CD4-positive, alpha-beta memory T cell (primary cell): ENCODE measurements around the gene C2CD2. TPM values are rescaled to one million over a fixed set of nuclear protein-coding genes. Genes with fewer than 3 reads are reported as not detected.

Experiments
- CTCF ChIA-PET: fragments of 350-600 bp; sonication (Branson Sonifier 250); formaldehyde crosslinking; loops from one replicate; lab custom pipeline; 2021; ENCODE audit warnings: inconsistent platforms; ENCODE audit not compliant: partially characterized antibody; lab: Charles Lee
- POLR2A ChIA-PET: fragments of 350-600 bp; sonication (Branson Sonifier 250); formaldehyde crosslinking; loops from one replicate; lab custom pipeline; 2021; ENCODE audit not compliant: partially characterized antibody; lab: Charles Lee
- DNase-seq, 5 donors: peaks; one replicate each; pipeline versions ENCODE4 v3.0.0 to v3.0.0-alpha.2; 2020 to 2022; ENCODE audit warnings: mixed read lengths in 1 of 5
- H3K27ac ChIP-seq: one replicate; pipeline ENCODE4 v1.7.0; 2013; ENCODE audit warnings: low read depth, low read length
- H3K27me3 ChIP-seq: 2 replicates; pipeline ENCODE4 v1.7.0; 2013; ENCODE audit warnings: mild to moderate bottlenecking, low read length, moderate library complexity; ENCODE audit not compliant: insufficient read depth
- H3K36me3 ChIP-seq: 2 replicates; pipeline ENCODE4 v1.7.0; 2013; ENCODE audit warnings: mild to moderate bottlenecking, low read length, moderate library complexity; ENCODE audit not compliant: insufficient read depth
- H3K4me1 ChIP-seq: 2 replicates; pipeline ENCODE4 v1.7.0; 2013; ENCODE audit warnings: mild to moderate bottlenecking, low read length, moderate library complexity; ENCODE audit not compliant: insufficient read depth
- H3K4me3 ChIP-seq, 2 donors: one replicate each; pipeline ENCODE4 v1.7.0; 2013; ENCODE audit warnings: low read length in 2 of 2, mild to moderate bottlenecking in 1 of 2
- H3K9me3 ChIP-seq, 2 donors: one replicate each; pipeline ENCODE4 v1.7.0; 2013; ENCODE audit warnings: low read length in 2 of 2, control low read depth in 1 of 2; ENCODE audit not compliant: control insufficient read depth in 1 of 2
- H3K27ac Mint-ChIP-seq, 7 donors: one replicate each; pipeline ENCODE4 v1.8.0; 2020 to 2021; ENCODE audit warnings: mixed read lengths in 7 of 7, mild to moderate bottlenecking in 6 of 7, inconsistent platforms in 3 of 7, moderate library complexity in 3 of 7
- H3K27me3 Mint-ChIP-seq, 2 donors: one replicate each; pipeline ENCODE4 v1.8.0; 2020 to 2021; ENCODE audit warnings: mixed read lengths in 2 of 2
- H3K36me3 Mint-ChIP-seq, 2 donors: one replicate each; pipeline ENCODE4 v1.8.0; 2020 to 2021; ENCODE audit warnings: mixed read lengths in 2 of 2, inconsistent platforms in 1 of 2, mild to moderate bottlenecking in 1 of 2
- H3K4me1 Mint-ChIP-seq, 4 donors: one replicate each; pipeline ENCODE4 v1.8.0; 2020 to 2021; ENCODE audit warnings: mixed read lengths in 4 of 4, mild to moderate bottlenecking in 1 of 4
- H3K4me3 Mint-ChIP-seq, 8 donors: one replicate each; pipeline ENCODE4 v1.8.0; 2020 to 2021; ENCODE audit warnings: mixed read lengths in 8 of 8, mild to moderate bottlenecking in 7 of 8, moderate library complexity in 6 of 8, inconsistent platforms in 3 of 8
- H3K9me3 Mint-ChIP-seq, 8 donors: one replicate each; pipeline ENCODE4 v1.8.0; 2020 to 2021; ENCODE audit warnings: mixed read lengths in 8 of 8, mild to moderate bottlenecking in 5 of 8, inconsistent platforms in 3 of 8, moderate library complexity in 1 of 8
- intact Hi-C: fragments of 100-400 bp; cut with micrococcal nuclease; formaldehyde crosslinking; loops from one replicate; pipeline ENCODE4 v1.15.1; 2023
- polyA plus RNA-seq, 2 donors: library from polyadenylated mRNA; unstranded; fragments of 300-500 nt; fragmentation: Illumina TruSeq; gene quantifications; one replicate each; pipeline ENCODE4 v1.2.3, GENCODE V29; 2021
- total RNA-seq, 2 experiments: library from RNA; stranded (reverse); gene quantifications; one replicate each; pipeline ENCODE4 v1.2.3, GENCODE V29; 2021

The C2CD2 gene
- total and polyA plus RNA-seq, 4 experiments from 2014 or later = 1.9 to 11.0 (median 7.0) TPM

- Mint-ChIP-seq H3K27me3 (peaks cover 0 to 13% of the 10 kb centered on the region in 2 donors), H3K27ac (peak overlapping the region in 1 of 7 donors; percentile 46), H3K9me3 (no peaks in the 10 kb centered on the region), H3K4me3 (no peak overlapping the region), H3K36me3 (no peaks in the 10 kb centered on the region), H3K4me1 (peaks cover 0 to 3% (median 0%) of the 10 kb centered on the region in 4 donors)
- no peaks in the 10 kb centered on the region for H3K4me1 ChIP-seq
- ChIA-PET CTCF (no interaction called here), POLR2A (no interaction called here)
- H3K27ac ChIP-seq = no peak overlapping the region
- H3K4me3 ChIP-seq = no peak overlapping the region
- no peaks in the 10 kb centered on the region for H3K36me3 ChIP-seq
- DNase-seq = no peak
- intact Hi-C loops = no loop called here
- H3K27me3 ChIP-seq = no peaks in the 10 kb centered on the region
- H3K9me3 ChIP-seq = no peaks in the 10 kb centered on the region
These were observed 20.3 kb downstream of the C2CD2 start for GRCh38 chr21:41933313-41934079.

GRCh38 chr21:41932576-41933312 is 21.1 kb downstream of the C2CD2 start:
- no peak overlapping the region for H3K4me3 Mint-ChIP-seq
- no peaks in the 10 kb centered on the region for H3K36me3 Mint-ChIP-seq
- Histone ChIP-seq H3K36me3 (no peaks in the 10 kb centered on the region), H3K9me3 (no peaks in the 10 kb centered on the region), H3K27ac (no peak overlapping the region), H3K27me3 (no peaks in the 10 kb centered on the region), H3K4me3 (no peak overlapping the region), H3K4me1 (no peaks in the 10 kb centered on the region)
- peaks cover 0 to 7% (median 2%) of the 10 kb centered on the region in 4 donors for H3K4me1 Mint-ChIP-seq
- POLR2A ChIA-PET = no interaction called here
- no peaks in the 10 kb centered on the region for H3K9me3 Mint-ChIP-seq
- intact Hi-C loops = no loop called here
- H3K27ac Mint-ChIP-seq = peak overlapping the region in 1 of 7 donors; percentile 46
- H3K27me3 Mint-ChIP-seq = peaks cover 0 to 13% of the 10 kb centered on the region in 2 donors
- CTCF ChIA-PET = no interaction called here
- DNase-seq = no peak

GRCh38 chr21:41932191-41932575 is 21.6 kb downstream of the C2CD2 start:
- intact Hi-C loops = no loop called here
- POLR2A ChIA-PET = no interaction called here

GRCh38 chr21:41931041-41931451 is 22.8 kb downstream of the C2CD2 start:
- no peak for DNase-seq
- Histone ChIP-seq H3K9me3 (no peaks in the 10 kb centered on the region), H3K4me1 (peaks cover 8% of the 10 kb centered on the region), H3K27me3 (no peaks in the 10 kb centered on the region), H3K27ac (no peak overlapping the region), H3K36me3 (no peaks in the 10 kb centered on the region), H3K4me3 (no peak overlapping the region)
- peaks cover 0 to 6% of the 10 kb centered on the region in 2 donors for H3K36me3 Mint-ChIP-seq
- CTCF ChIA-PET = no interaction called here
- H3K4me3 Mint-ChIP-seq = no peak overlapping the region
- H3K4me1 Mint-ChIP-seq = peaks cover 5 to 18% (median 11%) of the 10 kb centered on the region in 4 donors
- peaks cover 0 to 9% of the 10 kb centered on the region in 2 donors for H3K27me3 Mint-ChIP-seq
- no peak overlapping the region for H3K27ac Mint-ChIP-seq
- POLR2A ChIA-PET = no interaction called here
- intact Hi-C loops = no loop called here
- no peaks in the 10 kb centered on the region for H3K9me3 Mint-ChIP-seq

More at GRCh38 chr21:41932191-41932575, 21.6 kb downstream of the C2CD2 start:
- DNase-seq = no peak
- no peaks in the 10 kb centered on the region for H3K36me3 ChIP-seq
- H3K36me3 Mint-ChIP-seq = no peaks in the 10 kb centered on the region
- H3K27me3 Mint-ChIP-seq = peaks cover 0 to 13% of the 10 kb centered on the region in 2 donors
- H3K4me3 ChIP-seq = no peak overlapping the region
- no peak overlapping the region for H3K4me3 Mint-ChIP-seq
- H3K4me1 Mint-ChIP-seq = peaks cover 0 to 8% (median 2%) of the 10 kb centered on the region in 4 donors
- no peaks in the 10 kb centered on the region for H3K9me3 ChIP-seq
- no peaks in the 10 kb centered on the region for H3K9me3 Mint-ChIP-seq
- CTCF ChIA-PET = no interaction called here
- H3K27me3 ChIP-seq = no peaks in the 10 kb centered on the region
- no peak overlapping the region for H3K27ac ChIP-seq
- H3K4me1 ChIP-seq = peaks cover under 1% of the 10 kb centered on the region
- no peak overlapping the region for H3K27ac Mint-ChIP-seq

GRCh38 chr21:41929248-41929647 is 24.6 kb downstream of the C2CD2 start:
- POLR2A ChIA-PET = interaction anchor here (1.1 to 6.6 kb wide), 4 partner anchors 18 to 133 kb away, joined by 3 to 52 read pairs (median 6); partner anchors contain the start of genes PRDM15 and ZBTB21

GRCh38 chr21:41928621-41929220 is 25.1 kb downstream of the C2CD2 start:
- Histone ChIP-seq H3K27me3 (no peaks in the 10 kb centered on the region), H3K4me1 (peaks cover 29% of the 10 kb centered on the region), H3K9me3 (no peaks in the 10 kb centered on the region), H3K4me3 (no peak overlapping the region), H3K36me3 (no peaks in the 10 kb centered on the region), H3K27ac (no peak overlapping the region)
- intact Hi-C loops = no loop called here
- peaks cover 21 to 40% (median 29%) of the 10 kb centered on the region in 4 donors for H3K4me1 Mint-ChIP-seq
- H3K4me3 Mint-ChIP-seq = peak overlapping the region in 3 of 8 donors; percentile 10 to 52 (median 45)
- peak overlapping the region in 4 of 7 donors; percentile 28 to 79 (median 42) for H3K27ac Mint-ChIP-seq
- CTCF ChIA-PET = interaction anchor here (0.6 to 2.0 kb wide), 3 partner anchors 179 to 536 kb away, joined by 3 to 10 read pairs (median 3); no protein-coding TSS in a partner anchor
- DNase-seq = no peak
- peaks cover 0 to 2% of the 10 kb centered on the region in 2 donors for H3K27me3 Mint-ChIP-seq
- H3K9me3 Mint-ChIP-seq = no peaks in the 10 kb centered on the region
- POLR2A ChIA-PET = interaction anchor here (1.1 to 6.6 kb wide), 4 partner anchors 19 to 134 kb away, joined by 3 to 52 read pairs (median 6); partner anchors contain the start of genes PRDM15 and ZBTB21
- H3K36me3 Mint-ChIP-seq = peaks cover 0 to 7% of the 10 kb centered on the region in 2 donors

More at GRCh38 chr21:41929248-41929647, 24.6 kb downstream of the C2CD2 start:
- Histone ChIP-seq H3K4me1 (peaks cover 24% of the 10 kb centered on the region), H3K27me3 (no peaks in the 10 kb centered on the region), H3K36me3 (no peaks in the 10 kb centered on the region), H3K27ac (no peak overlapping the region), H3K4me3 (no peak overlapping the region), H3K9me3 (no peaks in the 10 kb centered on the region)
- no peak overlapping the region for H3K27ac Mint-ChIP-seq
- DNase-seq = no peak
- no peaks in the 10 kb centered on the region for H3K9me3 Mint-ChIP-seq
- peaks cover 0 to 5% of the 10 kb centered on the region in 2 donors for H3K27me3 Mint-ChIP-seq
- H3K4me1 Mint-ChIP-seq = peaks cover 16 to 35% (median 26%) of the 10 kb centered on the region in 4 donors
- no peak overlapping the region for H3K4me3 Mint-ChIP-seq
- intact Hi-C loops = no loop called here
- CTCF ChIA-PET = interaction anchor here (1.1 to 2.0 kb wide), 2 partner anchors 178 to 188 kb away, joined by 3 to 10 read pairs; no protein-coding TSS in a partner anchor
- H3K36me3 Mint-ChIP-seq = peaks cover 0 to 7% of the 10 kb centered on the region in 2 donors
